T-helper 9 cell (primary cell): ENCODE measurements around the gene DMGDH.

Experiments used
- DNase-seq: peaks from one replicate; pipeline ENCODE4 v3.0.0-alpha.2; 2020

DMGDH gene

DNA sequence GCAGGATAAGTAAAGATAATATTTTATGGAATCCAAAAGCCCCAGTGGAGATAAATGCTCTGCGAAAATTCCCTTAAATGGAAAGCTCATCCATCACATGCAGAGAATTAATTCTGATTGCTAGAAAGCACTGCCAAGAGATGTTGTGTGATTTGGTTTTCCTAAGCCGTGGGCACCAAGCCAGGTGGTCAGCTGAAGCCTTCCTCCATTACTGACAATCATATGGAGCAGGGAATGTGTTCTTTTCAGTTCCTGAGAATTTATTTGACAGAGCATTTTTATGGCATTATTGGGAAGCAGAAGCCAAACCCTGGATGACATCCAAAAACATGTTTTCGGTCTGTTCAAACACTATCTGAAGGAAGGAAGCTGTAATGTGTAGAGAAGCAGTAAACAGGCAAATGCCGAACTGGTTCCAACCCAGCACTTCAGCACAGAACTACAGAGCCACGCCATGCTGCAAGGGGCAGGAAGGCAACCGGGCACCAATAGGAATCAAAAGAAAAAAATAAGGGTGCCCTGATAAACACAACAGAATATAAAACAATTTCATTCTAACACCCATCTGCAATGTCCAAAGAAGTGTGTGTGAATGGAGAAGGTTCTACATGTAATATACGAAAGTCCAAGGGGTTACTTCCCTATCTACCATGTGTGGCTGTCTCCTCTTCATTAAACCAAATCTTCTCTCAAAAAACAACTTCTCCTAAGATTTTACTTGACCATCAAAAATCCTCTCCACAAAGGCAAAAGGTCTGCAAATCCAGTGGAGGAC, 96.6 kb downstream of the DMGDH start:
- no peak for DNase-seq

DNA sequence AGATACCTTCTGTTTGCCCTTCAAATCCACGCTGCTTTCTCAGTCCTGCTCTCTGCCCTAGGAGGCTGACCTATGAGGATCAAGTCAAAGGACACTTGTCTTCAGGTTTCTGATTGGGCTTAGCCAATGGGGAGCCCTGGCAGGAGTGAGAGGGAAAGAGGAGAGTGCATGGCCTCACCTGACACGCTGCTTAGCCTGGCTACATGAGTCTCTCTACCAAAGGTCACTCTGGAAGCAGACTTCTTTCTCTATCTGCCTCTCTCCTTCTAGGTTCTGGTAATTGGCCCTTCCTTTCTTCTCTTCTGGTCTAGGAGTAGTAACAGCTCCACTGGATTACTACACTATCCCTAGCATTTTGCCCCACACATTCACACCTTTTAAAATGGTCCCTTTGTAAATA, 97.5 kb downstream of the DMGDH start:
- no peak for DNase-seq

- no peak for DNase-seq
These were observed 100.7 kb downstream of the DMGDH start for GRCh38 chr5:78968781-78969180.

GRCh38 chr5:78964889-78965288, 104.6 kb downstream of the DMGDH start:
- no peak for DNase-seq

DNA sequence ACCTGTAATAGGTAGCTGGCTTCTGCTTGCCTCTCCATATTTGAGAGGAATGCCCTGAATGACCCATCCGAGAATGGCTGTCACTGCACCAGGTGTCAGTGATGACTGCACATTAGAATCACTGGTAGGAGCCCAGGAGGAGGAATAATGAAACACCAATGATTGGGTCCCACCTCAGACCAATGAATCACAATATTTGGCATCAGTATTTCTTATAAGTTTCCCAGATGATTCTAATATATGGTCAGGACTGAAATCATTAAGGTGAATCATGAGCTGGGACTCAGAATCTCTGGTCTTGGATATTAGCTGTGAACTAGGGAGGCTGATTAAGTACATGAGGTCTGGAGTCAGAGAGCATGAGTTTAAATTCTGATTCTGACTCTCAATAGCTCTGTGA, 107.7 kb downstream of the DMGDH start:
- DNase-seq = no peak

GRCh38 chr5:78959767-78960166, 109.7 kb downstream of the DMGDH start:
- DNase-seq = no peak

- DNase-seq = no peak
These were observed 110.6 kb downstream of the DMGDH start for GRCh38 chr5:78958672-78959445.

- DNase-seq = no peak
These were observed 112.6 kb downstream of the DMGDH start for GRCh38 chr5:78956901-78957300.

GRCh38 chr5:78953092-78953800, 116.2 kb downstream of the DMGDH start:
- DNase-seq = no peak
